ENCODE data around the gene SLC3A2.
A peak's percentile ranks its signal among the peaks of the same experiment; 100 is the strongest.

DNA sequence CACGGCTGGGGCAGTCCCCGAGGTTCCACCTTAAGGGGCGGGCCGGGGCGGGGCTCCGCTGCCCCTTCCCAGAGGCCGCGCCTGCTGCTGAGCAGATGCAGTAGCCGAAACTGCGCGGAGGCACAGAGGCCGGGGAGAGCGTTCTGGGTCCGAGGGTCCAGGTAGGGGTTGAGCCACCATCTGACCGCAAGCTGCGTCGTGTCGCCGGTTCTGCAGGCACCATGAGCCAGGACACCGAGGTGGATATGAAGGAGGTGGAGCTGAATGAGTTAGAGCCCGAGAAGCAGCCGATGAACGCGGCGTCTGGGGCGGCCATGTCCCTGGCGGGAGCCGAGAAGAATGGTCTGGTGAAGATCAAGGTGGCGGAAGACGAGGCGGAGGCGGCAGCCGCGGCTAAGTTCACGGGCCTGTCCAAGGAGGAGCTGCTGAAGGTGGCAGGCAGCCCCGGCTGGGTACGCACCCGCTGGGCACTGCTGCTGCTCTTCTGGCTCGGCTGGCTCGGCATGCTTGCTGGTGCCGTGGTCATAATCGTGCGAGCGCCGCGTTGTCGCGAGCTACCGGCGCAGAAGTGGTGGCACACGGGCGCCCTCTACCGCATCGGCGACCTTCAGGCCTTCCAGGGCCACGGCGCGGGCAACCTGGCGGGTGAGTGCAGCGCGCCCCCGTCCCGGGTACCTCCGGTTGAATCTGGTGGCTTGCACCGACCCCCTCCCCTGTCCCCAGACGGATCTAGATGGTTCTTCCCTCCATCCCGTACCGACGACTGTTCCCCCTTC, at the start of gene SLC3A2:
- no peak for TF ChIP-seq MAX (IDR thresholded peaks at IDR 0.05; ENCODE audit: insufficient read depth, insufficient read length)
- TF ChIP-seq, protein P1, sequence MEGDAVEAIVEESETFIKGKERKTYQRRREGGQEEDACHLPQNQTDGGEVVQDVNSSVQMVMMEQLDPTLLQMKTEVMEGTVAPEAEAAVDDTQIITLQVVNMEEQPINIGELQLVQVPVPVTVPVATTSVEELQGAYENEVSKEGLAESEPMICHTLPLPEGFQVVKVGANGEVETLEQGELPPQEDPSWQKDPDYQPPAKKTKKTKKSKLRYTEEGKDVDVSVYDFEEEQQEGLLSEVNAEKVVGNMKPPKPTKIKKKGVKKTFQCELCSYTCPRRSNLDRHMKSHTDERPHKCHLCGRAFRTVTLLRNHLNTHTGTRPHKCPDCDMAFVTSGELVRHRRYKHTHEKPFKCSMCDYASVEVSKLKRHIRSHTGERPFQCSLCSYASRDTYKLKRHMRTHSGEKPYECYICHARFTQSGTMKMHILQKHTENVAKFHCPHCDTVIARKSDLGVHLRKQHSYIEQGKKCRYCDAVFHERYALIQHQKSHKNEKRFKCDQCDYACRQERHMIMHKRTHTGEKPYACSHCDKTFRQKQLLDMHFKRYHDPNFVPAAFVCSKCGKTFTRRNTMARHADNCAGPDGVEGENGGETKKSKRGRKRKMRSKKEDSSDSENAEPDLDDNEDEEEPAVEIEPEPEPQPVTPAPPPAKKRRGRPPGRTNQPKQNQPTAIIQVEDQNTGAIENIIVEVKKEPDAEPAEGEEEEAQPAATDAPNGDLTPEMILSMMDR (IDR thresholded peaks at IDR 0.05; ENCODE audit: extremely low read depth in 1 of 2, insufficient read depth in 1 of 2, low read depth in 1 of 2, low read length in 2 of 2), result peak; percentile 63 to 89

Measured in endothelial cell of umbilical vein (primary cell).